Stimulated activated naive CD4-positive, alpha-beta T cell treated with Interleukin-2 at 50 U/mL for 16 hours (primary cell): ENCODE measurements around the gene ADGRB3.
"Not testable (repeated sequence)": the region's sequence is repeated elsewhere in the genome, so short reads cannot be mapped to it uniquely, and the experiment has no call there.

Experiments
- DNase-seq: peaks from one replicate; lab custom pipeline; 2025; lab: John Stamatoyannopoulos, UW

ADGRB3 gene

DNA sequence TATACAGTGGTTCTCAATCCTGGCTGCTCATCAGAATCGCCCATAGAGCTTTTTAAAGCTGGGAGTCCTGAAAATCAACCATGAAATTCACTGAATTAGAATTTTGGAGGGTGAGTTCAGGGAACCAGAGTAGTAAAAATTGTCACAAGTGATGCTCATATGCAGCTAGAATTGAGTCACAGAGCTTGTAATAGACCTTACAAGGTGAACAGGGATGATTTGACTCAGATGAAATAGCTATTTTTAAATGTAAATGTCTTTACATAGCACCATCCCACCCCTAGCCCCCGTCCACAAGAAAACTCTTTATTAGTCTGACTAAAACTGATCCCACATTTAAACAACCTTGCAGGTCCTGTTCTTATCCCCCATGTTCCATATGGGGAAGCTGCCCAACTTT lies 630.0 kb downstream of the ADGRB3 start:
- no peak for DNase-seq

DNA sequence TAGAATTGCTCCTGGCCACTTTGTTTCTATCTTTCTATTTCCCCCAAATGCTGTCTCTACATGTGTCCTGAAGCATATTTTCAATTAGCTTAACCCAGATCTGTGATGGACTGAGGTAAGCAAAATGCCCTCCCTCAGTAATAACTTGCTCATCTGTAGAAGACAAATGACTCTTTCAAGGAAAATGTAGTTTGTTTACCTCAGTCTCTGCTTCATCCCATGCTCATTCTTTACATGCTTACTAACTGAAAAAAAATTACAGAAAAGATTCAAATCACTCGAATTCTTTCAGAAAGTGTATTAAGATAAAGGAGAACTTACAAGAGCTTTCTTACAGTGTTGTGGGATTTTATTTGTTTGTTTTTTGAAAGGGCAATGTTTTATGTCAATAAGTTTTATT lies 630.6 kb downstream of the ADGRB3 start:
- no peak for DNase-seq

DNA sequence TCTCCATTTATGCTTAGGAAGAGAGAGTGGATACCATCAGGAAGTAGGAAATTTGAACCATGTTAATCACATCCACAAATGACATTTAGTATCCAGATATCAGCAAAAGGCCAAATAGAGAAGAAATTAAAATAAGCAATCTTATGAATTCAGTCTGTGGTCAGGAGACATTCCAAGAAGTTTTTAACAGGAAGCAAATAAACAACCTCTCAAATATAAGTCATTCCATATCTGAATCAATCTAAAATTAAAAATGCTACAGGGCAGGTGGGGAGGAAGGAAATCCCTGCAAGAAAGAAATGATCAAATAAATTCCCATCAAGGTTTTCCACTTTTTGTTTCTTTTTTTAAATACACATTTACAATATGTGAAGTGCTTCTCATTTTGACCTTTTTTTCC lies 641.1 kb downstream of the ADGRB3 start:
- DNase-seq = no peak

DNA sequence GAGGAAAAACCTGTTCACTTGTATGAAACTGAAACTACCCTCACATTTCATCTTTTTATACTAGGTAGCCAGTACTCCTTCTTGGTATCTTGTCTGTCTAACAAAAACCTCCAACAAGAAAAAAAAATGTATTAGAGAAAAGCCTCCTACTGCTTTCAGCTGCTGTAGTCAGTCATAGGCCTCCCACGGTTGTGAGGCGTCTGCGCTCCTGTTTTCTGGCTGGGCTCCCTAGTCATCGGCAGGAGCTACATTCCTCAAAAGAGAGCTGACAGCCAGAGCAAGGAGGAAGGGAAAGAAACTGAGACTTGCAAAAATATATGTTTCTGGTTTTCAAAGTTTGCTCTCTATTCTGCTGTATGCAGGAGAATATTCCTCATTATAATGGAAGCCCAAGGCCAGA lies 644.7 kb downstream of the ADGRB3 start:
- no peak for DNase-seq

DNA sequence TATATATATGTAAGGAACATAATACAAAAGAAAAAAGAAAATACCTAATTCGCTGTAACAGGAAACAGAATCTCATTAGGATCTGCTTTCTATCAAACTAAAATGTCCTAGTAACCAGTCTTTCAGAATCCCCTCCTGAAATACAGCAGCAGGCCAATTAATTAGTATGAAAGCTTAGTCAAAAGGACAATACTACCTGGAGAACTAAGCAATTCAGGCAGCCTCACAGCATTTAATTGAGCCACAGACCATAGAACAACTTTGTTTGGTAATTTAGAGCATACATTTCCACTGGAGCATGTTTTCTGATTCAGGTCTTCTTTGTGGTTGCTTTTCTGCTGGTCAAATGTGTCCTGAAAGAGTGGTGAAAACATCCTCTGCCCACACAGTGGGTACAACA lies 645.8 kb downstream of the ADGRB3 start:
- DNase-seq = no peak

DNA sequence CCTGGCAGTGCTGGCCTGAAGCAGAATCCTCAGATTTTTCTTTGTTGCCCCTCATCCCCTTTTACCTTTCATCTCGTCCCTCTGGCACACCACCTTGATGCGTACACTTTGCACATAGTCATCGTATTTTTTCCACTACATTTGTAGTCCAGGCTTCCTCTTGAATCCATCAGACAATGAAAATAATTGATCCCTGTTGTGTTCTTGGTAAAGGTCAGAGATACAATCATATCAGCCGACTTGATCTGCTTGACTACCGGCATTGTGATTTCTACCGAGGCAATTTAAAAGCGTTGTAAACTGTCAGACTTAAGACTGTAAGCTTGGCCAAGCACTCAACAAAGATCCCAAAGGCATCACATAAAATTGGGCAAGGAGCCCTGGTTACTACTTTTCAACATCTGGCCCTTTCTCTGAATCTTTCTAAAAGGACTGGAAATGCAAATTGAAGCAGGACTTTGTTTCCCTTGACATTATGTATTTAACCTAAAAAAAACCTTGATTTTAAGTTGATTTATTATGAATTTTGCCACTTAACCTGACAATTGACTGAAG lies 649.2 kb downstream of the ADGRB3 start:
- no peak for DNase-seq

DNA sequence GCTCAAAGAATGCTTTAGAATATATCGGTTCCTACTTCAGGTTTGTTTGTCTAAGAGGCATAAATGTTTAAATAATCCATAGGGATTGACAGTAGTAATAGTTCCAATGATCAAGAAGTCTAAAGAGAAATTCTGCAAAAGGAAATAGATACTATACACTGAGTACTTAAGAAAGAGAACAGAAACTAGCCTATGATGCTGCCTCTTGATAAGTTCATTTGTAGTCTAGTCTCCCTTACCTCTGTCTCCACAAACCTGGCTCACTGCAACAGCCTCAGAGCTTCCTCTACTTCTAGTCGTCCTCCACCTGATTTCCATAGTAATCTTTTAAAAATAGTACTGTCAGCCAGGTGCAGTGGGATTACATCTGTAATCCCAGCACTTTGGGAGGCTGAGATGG lies 650.0 kb downstream of the ADGRB3 start:
- no peak for DNase-seq

DNA sequence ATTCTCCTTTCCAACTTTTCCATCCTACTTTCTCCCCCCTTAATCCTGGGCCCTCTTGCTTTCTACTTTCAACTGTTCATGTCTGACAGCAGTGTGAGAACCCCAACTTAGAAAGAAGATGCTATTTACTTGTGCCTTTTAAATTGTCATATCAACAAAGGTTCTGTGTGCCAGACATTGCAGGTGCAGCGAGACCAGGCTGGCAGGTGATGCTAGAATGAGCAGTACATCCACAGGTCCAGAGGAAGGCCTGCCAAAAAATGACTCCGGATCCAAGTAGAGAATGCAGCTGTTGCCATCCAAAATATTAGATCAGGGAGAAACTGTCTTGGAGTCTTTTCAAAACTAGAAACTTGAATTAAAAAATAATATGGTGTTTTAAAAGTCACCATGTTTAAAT lies 651.2 kb downstream of the ADGRB3 start:
- DNase-seq = no peak

DNA sequence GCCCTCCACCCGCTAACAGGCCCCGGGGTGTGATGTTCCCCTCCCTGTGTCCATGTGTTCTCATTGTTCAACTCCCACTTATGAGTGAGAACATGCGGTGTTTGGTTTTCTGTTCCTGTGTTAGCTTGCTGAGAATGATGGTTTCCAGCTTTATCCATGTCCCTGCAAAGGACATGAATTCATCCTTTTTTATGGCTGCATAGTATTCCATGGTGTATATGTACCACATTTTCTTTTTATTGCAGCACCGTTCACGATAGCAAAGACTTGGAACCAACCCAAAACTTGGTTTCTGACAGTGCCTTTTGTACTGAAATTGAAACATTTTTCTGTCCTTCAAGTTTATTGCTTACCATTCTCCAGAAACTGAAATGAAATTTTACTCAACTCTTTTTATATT lies 653.1 kb downstream of the ADGRB3 start:
- DNase-seq = not testable (repeated sequence)

DNA sequence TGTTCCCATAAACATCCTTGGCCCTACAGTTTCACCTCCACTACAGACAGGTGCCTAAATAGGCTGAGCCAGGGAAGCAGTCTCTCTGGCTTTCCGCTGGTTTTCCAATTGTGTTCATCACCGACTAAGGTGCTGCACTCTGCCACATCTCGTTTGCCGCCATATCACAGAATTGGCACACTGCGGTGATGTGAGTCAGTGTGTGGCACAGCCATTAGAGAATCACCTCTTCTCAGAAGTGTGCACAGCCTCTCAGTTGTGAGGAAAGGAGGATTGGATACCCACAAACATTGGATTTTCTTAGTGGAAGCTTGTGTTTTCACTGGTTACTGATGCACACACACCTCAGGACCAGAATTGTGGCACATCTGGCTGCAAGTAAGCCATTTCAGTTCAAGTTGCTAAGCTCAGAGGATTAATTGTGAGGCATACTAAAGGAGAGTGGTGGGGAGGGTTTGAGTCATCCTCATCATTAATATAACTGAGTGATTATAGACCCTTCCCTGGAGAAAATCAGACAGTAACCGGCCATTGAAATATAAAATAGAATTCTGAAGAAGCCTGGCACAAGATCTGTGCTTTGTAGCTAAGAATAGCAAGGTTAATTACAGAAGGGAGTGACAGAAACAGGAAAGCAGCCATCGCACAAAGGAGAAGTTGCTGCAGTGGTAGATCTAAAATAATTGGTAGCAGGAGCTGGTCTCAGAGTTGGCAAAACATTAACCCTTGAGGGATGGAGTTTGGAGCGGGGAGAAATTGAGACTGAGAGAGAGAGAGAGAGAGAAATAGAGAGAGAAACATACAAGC lies 654.8 kb downstream of the ADGRB3 start:
- no peak for DNase-seq

DNA sequence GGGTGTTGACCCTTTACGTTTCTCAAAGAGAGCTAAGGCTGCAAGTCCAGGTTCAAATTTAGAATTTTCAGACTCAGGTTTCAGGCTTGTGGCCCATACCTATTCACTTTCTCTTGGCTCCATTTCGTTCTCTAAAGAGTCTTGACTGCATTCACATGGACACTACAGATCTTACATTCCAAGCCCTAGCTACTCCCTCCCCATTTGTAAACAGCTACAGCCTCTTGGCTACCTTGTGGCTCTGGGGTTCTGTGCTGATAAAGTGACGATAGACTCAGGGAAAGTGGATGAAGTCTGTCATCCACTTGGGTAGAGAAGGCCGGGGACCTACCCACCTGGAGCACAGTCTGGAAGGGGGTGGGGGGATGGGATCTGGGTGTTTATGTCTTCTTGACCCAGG lies 658.4 kb downstream of the ADGRB3 start:
- no peak for DNase-seq

DNA sequence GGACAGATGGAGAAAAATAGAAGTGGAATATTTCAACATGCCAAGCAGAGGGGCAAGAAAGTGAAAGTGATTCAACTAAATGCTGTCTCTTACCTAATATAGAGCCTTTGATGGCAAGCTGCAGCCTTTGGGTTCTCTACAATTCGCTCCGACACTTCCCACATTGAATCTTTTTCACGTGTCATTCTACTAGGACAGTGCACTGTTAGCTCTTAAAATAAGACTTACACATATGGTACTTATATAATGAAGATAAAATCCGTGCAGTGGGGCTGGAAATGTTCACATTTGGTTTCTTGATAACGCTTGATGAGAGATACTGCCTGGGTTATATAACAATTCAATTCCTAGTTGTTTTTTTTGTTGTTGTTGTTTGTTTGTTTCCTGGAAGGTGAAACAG lies 659.3 kb downstream of the ADGRB3 start:
- DNase-seq = no peak

DNA sequence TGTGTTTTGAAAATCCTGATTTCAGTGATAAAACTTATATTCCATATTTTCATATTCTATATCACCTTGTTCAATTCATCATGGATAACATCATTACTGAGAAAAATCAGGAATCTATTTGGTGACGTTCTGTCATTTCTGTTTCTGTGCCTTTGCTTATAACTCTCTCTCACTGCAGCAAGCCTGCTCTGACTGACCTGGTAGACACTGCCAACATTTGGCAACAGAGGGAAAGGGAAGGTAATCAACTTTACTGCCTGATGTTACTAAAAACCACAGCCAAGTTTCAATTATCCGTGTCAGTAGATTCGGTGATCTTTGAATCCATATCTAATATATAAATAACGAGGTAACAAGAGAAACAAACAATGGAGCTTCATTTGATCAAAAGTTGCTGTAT lies 659.8 kb downstream of the ADGRB3 start:
- no peak for DNase-seq

DNA sequence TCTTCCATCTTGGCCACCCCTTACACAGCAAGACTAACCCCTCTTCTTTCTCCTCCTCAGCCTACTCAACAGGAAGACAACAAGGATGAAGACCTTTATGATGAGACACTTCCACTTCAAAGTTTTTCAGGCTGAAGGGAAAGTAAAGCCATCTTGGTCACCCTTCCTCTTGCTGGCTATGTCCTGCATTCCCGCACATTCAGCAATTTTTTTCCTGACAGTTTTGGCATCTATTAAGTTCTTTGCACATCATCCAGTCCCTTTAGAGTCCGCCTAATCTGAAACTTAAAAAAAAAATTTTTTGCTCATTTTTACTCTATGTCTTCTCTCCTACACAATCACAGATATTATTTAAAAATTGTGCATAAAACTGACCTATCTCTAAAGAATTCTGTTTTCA lies 668.3 kb downstream of the ADGRB3 start:
- no peak for DNase-seq

DNA sequence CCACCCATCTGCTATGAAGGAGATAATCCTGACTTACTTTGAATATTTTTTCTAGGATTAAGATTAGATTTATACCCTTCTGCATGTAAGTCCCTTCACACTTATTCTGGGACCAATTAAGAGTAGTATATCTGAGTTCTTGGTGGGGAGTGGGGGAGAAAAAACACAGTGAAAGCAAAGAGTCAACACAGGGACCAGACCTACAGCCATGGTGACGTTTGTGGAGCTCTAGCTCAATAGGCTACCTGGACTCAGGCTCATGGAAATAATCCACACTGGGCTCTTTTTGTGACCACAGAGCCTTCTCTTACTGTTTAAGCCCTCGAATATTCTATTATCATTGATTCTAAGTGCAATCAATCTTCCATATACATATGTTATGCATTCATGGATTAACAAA lies 670.4 kb downstream of the ADGRB3 start:
- no peak for DNase-seq

DNA sequence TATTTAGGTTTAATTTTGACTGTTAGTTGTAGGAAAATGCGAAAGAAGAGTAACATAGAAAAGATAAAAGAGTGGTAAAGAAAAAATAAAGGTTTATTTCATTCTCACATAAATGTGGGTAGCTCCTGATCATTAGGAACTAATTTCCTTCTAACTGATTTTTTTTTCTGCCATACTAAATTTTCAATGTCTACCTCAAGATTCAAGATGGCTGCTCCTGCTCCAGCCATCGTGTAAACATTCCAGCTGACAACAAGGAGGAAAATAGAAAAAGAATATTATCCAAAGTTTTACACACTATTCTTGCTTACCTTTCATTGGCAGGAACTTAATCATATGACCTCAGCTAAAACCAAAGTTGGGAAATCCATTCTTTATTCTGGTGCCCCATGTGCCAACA lies 673.5 kb downstream of the ADGRB3 start:
- DNase-seq = no peak

DNA sequence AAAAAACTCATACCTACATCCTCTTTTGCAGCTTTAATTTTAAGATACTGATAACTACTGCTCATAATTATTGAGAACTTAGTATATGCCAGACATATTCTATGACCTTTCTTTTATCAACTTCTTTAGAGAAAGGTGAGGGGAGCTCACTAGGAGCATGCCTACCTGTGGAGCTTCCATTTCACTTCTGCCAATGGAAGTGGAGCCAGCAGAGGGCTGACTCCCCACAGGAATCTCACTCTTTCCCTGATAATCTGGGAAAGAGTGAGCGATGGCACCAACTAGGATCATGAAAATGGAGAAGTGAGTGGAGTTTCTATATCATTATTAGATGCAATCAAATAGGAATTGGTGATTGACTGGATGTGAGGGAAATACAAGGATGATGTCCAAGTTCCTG lies 676.8 kb downstream of the ADGRB3 start:
- no peak for DNase-seq

DNA sequence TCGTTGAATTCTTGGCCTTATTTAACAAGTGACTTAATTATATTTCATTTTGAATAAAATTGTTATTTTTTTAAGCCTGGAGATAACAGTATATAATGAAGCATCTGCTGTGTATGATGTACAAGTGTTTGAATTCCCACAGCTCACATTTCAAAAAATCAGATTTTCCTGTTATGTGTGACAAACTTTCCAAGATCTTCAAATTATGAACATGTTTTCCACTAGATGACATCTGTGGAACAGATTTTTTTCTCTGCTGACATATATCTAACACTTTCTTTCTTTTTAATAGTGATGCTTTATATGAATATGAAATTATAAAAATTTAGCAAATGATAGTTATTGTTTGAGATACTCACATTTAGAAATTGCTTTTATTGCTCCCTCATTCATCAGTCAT lies 678.9 kb downstream of the ADGRB3 start:
- no peak for DNase-seq

DNA sequence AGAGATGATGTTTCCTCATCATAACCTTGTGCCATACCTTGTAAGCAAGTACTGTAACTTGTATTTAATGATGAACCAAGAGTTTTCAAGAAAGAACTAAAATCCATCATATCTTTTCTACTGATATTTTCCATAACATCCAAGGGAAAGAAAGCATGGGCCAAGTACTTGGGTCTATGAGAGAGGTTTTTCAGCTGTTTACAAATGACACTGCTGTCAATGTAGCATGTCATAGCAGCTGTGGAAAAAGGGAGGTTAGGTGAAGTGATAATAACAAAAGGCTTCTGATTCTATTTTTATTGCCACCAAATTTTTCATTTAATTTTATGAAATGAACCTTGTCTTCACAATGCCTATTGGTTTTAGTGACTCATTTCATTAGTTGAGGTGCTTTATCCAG lies 679.4 kb downstream of the ADGRB3 start:
- DNase-seq = no peak

DNA sequence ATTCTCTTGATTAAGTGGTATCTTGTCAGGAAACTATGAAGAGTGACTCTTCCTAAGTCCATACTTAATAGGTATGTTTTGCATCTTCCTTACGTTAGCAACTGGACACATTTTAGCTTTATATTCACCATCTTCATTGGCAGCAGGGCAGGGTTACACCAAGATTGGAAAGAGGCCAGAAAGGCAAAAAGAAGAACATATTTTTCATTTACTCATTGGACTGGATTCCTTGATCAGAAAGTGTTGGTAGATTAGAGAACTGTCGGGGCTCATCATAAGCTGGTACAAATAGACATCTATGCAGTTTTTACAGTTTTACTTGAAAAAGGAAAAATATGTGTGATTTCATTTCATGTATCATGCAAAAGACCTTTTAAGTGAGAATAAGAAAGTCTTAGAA lies 696.8 kb downstream of the ADGRB3 start:
- no peak for DNase-seq

DNA sequence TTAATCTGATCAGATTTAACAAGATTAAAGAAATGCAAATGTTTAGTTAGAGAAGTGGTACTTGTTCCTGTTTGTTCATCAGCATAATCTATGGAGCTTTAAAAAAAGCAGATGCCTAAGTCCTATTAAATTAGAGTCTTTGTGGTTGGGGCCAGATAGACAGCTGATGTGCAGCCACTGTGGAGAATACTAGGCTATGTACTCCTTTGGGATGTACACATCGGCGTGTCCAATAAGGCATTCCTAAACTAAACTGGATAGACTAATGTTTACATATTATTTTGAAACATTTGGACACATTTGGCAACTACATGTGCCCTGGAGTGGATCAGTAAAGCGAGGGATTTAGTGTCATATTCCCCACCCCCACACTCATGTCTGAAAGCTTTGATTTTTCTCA lies 702.2 kb downstream of the ADGRB3 start:
- DNase-seq = no peak

DNA sequence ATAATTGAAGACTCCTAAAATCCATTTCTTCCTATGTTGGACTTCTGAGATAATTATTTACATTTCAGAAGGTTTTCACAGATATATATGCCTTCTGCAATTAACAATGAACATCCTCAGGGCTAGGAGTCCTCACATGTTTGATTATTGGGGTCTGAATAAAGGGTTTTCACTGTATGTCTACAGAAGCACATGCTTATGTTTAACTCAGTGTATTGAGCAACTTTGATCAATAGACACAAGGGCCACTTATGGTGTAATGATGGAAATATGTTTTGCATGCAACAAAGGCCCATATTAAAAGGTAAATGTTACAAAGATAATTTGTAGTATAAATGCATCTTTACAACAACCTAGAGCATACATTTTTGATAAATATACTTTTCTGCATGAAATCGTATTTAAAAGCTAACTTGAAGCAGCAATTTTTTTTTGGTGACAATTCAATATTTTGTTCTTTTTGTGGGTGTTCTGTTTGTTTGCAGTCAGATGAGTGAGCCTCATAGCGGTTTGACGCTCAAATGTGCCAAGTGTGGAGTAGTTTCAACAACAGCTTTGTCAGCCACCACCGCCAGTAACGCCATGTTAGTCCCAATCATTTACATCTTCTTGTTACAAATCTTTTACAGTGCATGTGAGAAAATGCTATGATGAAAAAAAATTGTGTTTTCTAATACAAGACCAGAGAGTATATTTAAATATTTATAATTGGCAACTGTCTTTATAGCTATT lies 703.5 kb downstream of the ADGRB3 start:
- DNase-seq = no peak

DNA sequence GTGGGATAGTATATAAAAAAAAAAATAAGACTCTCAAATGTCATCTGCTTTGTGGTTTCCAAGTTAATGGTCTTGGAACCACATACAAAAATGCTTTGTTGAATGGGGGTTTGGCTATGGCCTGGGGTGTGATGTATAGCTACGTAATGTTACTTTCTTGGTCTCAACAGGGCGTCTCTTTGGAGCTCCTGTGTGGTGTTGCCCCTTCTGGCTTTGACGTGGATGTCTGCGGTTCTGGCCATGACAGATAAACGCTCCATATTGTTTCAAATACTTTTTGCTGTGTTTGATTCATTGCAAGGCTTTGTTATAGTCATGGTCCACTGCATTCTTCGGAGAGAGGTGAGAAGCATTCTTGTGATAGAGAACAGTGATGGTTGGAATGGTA lies 704.1 kb downstream of the ADGRB3 start:
- no peak for DNase-seq

DNA sequence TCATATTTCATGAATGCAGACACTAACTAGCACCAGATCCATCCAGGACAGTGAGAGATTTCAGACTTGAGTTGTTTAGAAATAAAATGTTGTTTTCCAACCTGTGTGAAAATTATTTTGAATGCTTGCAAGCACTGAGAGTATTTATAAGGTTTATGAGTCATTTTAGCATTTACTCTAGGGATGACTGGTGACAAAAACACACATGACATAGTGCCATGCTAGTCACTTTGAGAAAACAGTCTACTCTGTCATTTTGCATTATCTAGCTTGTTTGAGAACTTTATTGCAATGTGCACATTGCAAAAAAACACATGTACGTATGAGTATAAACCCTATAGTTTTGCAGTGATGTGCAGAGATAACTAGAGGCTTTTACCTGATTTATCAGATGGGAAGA lies 705.1 kb downstream of the ADGRB3 start:
- DNase-seq = no peak
